HepG2 (cell line): Measurements from ENCODE around the gene CTSD. TPM values are rescaled to one million over a fixed set of nuclear protein-coding genes. Genes with fewer than 3 reads are reported as not detected.

Experiments
- ATAC-seq: fragments of 200-7000 bp; cut with Tn5 transposase; 3 replicates; pipeline ENCODE4 v1.9.1; 2020; ENCODE audit warnings: mild to moderate bottlenecking, moderate library complexity
- BruUV-seq: library from RNA; stranded (reverse); fragments of 400-500 nt; replicated peaks from 2 replicates; lab custom pipeline; 2021; lab: Mats Ljungman, UMichigan
- CTCF ChIA-PET: fragments of 300-600 bp; formaldehyde crosslinking; extraction: SDS; loops from one replicate; lab custom pipeline; 2021; ENCODE audit warnings: low total read pairs, inconsistent platforms, low intra/inter-chr PET ratio; lab: Yijun Ruan, JAX
- POLR2A ChIA-PET: fragments of 350-600 bp; sonication (Branson Sonifier 250); formaldehyde crosslinking; loops from one replicate; lab custom pipeline; 2020; ENCODE audit warnings: antibody characterized with exemption, inconsistent platforms; lab: Yijun Ruan, JAX
- DNase-seq: peaks from one replicate; pipeline ENCODE4 v3.0.0-alpha.2; 2015; ENCODE audit warnings: low spot score
- FAIRE-seq: peaks from 3 replicates; lab custom pipeline; 2011; peaks lifted over from hg19 to GRCh38; lab: Jason Lieb, UNC
- H2AFZ ChIP-seq: one replicate; pipeline ENCODE4 v1.6.1; 2011; ENCODE audit warnings: low read length, inconsistent platforms
- H3K27ac ChIP-seq: fragments of 300-600 bp; 3 replicates; pipeline ENCODE4 v1.8.0; 2011; ENCODE audit warnings: mixed run types, mild to moderate bottlenecking, mixed read lengths, low read length, inconsistent platforms; ENCODE audit not compliant: insufficient read depth; ENCODE audit errors: extremely low read length
- H3K27me3 ChIP-seq, 2 experiments: fragments of 200-600 bp in 1 of 2; 2 replicates in 1 of 2; 3 replicates in 1 of 2; pipeline versions ENCODE4 v1.6.0 to v1.8.0; 2011; ENCODE audit warnings: low read length in 2 of 2, mild to moderate bottlenecking in 2 of 2, moderate library complexity in 2 of 2, inconsistent platforms in 1 of 2; ENCODE audit not compliant: insufficient read depth in 2 of 2, control insufficient read depth in 1 of 2
- H3K36me3 ChIP-seq, 2 experiments: fragments of 200-600 bp in 1 of 2; replicated peaks in 1 of 2; 2 replicates in 1 of 2; 3 replicates in 1 of 2; pipeline versions ENCODE4 v1.5.1 to v1.8.0; 2011; ENCODE audit warnings: low read length in 2 of 2, inconsistent platforms in 1 of 2; ENCODE audit not compliant: insufficient read depth in 2 of 2, control insufficient read depth in 1 of 2
- H3K4me1 ChIP-seq: 2 replicates; pipeline ENCODE4 v1.5.1; 2012; ENCODE audit warnings: low read length, inconsistent platforms; ENCODE audit not compliant: insufficient read depth
- H3K4me2 ChIP-seq: 2 replicates; pipeline ENCODE4 v1.6.0; 2011; ENCODE audit warnings: low read depth, low read length, inconsistent platforms
- H3K4me3 ChIP-seq, 3 experiments: fragments of 200-600 bp in 1 of 3; sonication (generic), shearing (Covaris generic) in 1 of 3; replicated peaks in 1 of 3; 2 replicates each; pipeline ENCODE4 v1.5.1; 2011 to 2016; ENCODE audit warnings: low read length in 3 of 3, inconsistent platforms in 2 of 3, low read depth in 2 of 3, mild to moderate bottlenecking in 2 of 3, control low read depth in 1 of 3, mixed read lengths in 1 of 3; ENCODE audit not compliant: insufficient read depth in 1 of 3
- H3K79me2 ChIP-seq: one replicate; pipeline ENCODE4 v1.6.1; 2011; ENCODE audit warnings: low read length, inconsistent platforms; ENCODE audit not compliant: insufficient read depth
- H3K9ac ChIP-seq: 2 replicates; pipeline ENCODE4 v1.6.0; 2011; ENCODE audit warnings: mild to moderate bottlenecking, low read depth, low read length, inconsistent platforms; ENCODE audit not compliant: insufficient read depth
- H3K9me3 ChIP-seq: 2 replicates; pipeline ENCODE4 v1.5.1; 2012; ENCODE audit warnings: mild to moderate bottlenecking, low read length
- H4K20me1 ChIP-seq: 2 replicates; pipeline ENCODE4 v1.6.0; 2011; ENCODE audit warnings: inconsistent platforms, mild to moderate bottlenecking, low read length, moderate library complexity; ENCODE audit not compliant: insufficient read depth
- CHCHD3 ChIP-seq: sonication (generic); formaldehyde crosslinking; IDR thresholded peaks from 2 replicates; pipeline ENCODE4 v1.8.0; 2022; ENCODE audit warnings: mild to moderate bottlenecking, missing genetic modification reagents, moderate library complexity
- GFI1 ChIP-seq: sonication (generic); formaldehyde crosslinking; IDR thresholded peaks from 2 replicates; pipeline ENCODE4 v1.5.0; 2020; ENCODE audit warnings: missing genetic modification reagents, mild to moderate bottlenecking, borderline replicate concordance
- KLF16 ChIP-seq, 2 experiments: sonication (generic) in 1 of 2; formaldehyde crosslinking in 1 of 2; IDR thresholded peaks; 2 replicates each; pipeline versions ENCODE4 v1.6.1 to v1.8.0; 2016 to 2023; ENCODE audit warnings: missing genetic modification reagents in 2 of 2, missing compliant biosample characterization in 1 of 2
- MLLT10 ChIP-seq: sonication (generic); formaldehyde crosslinking; IDR thresholded peaks from 2 replicates; pipeline ENCODE4 v1.4.0; 2020; ENCODE audit warnings: missing genetic modification reagents
- MYNN ChIP-seq: sonication (generic); formaldehyde crosslinking; IDR thresholded peaks from 2 replicates; pipeline ENCODE4 v1.4.0; 2020; ENCODE audit warnings: mild to moderate bottlenecking, low read depth, missing genetic modification reagents
- NR1H2 ChIP-seq: sonication (generic); formaldehyde crosslinking; IDR thresholded peaks from 2 replicates; pipeline ENCODE4 v1.8.1; 2022; ENCODE audit warnings: low read depth, missing genetic modification reagents, borderline replicate concordance
- PAF1 ChIP-seq: IDR thresholded peaks from 2 replicates; pipeline ENCODE4 v1.6.1; 2016; ENCODE audit warnings: missing genetic modification reagents, missing compliant biosample characterization
- POGZ ChIP-seq: sonication (generic); formaldehyde crosslinking; IDR thresholded peaks from 2 replicates; pipeline ENCODE4 v1.4.0; 2020; ENCODE audit warnings: mild to moderate bottlenecking, missing genetic modification reagents
- RBFOX2 ChIP-seq: fragments of 200-400 bp; formaldehyde crosslinking; IDR thresholded peaks from 2 replicates; pipeline ENCODE4 v1.6.1; 2017; ENCODE audit warnings: low read depth, mild to moderate bottlenecking, low read length
- ZNF101 ChIP-seq: sonication (generic); formaldehyde crosslinking; IDR thresholded peaks from 2 replicates; pipeline ENCODE4 v1.4.0; 2020; ENCODE audit warnings: mild to moderate bottlenecking, low read depth, missing genetic modification reagents, borderline replicate concordance
- ZNF121 ChIP-seq: sonication (generic); formaldehyde crosslinking; IDR thresholded peaks from 2 replicates; pipeline ENCODE4 v1.5.0; 2020; ENCODE audit warnings: mild to moderate bottlenecking, missing genetic modification reagents
- ZNF761 ChIP-seq: sonication (generic); formaldehyde crosslinking; conservative IDR thresholded peaks from 2 replicates; pipeline ENCODE4 v1.4.0; 2020; ENCODE audit warnings: mild to moderate bottlenecking, missing genetic modification reagents
- WGBS: methylation state at CpG from one replicate; pipeline ENCODE4 v1.1.6; 2017; ENCODE audit warnings: low lambda C conversion rate; 5-methylcytosine and 5-hydroxymethylcytosine counted together
- in situ Hi-C: cut with HindIII; loops from 2 replicates; pipeline ENCODE4 v1.10.0; 2017; ENCODE audit warnings: low pct_unique_long_range_greater_than_20kb; ENCODE audit not compliant: extremely low pct_ligation_motif_present
- intact Hi-C: fragments of 100-400 bp; cut with micrococcal nuclease; formaldehyde crosslinking; loops from one replicate; pipeline ENCODE4 v1.10.0; 2022; ENCODE audit not compliant: unreplicated experiment
- polyA plus RNA-seq, 8 experiments: library from polyadenylated mRNA; depleted of rRNA in 3 of 8; stranded (reverse) in 7 of 8; unstranded in 1 of 8; fragments of >200 nt; fragmentation: Illumina TruSeq in 4 of 8; extraction: Trizol in 4 of 8; gene quantifications; 2 replicates each; pipeline versions ENCODE4 v1.2.1 to v1.2.3, GENCODE V29; 2011 to 2016; ENCODE audit warnings: low read depth in 4 of 8, missing spikeins in 1 of 8, mixed read lengths in 1 of 8; ENCODE audit not compliant: insufficient read depth in 1 of 8
- total RNA-seq, 5 experiments: library from RNA; depleted of rRNA; stranded (reverse); fragments of >200 nt; fragmentation: Illumina TruSeq; extraction: Trizol; gene quantifications; 2 replicates each; pipeline ENCODE4 v1.2.3, GENCODE V29; 2016; ENCODE audit warnings: low read depth in 1 of 5
- TF ChIP-seq, protein P1 (sequence below): sonication (generic); formaldehyde crosslinking; IDR thresholded peaks from 2 replicates; pipeline ENCODE4 v1.5.1; 2020; ENCODE audit warnings: mild to moderate bottlenecking, missing genetic modification reagents, borderline replicate concordance

CTSD gene
- total and polyA plus RNA-seq, 2 of the 13 experiments (the other 11 are each of a cell fraction or from before 2014, with no cell fraction given): 143 to 230 TPM

DNA sequence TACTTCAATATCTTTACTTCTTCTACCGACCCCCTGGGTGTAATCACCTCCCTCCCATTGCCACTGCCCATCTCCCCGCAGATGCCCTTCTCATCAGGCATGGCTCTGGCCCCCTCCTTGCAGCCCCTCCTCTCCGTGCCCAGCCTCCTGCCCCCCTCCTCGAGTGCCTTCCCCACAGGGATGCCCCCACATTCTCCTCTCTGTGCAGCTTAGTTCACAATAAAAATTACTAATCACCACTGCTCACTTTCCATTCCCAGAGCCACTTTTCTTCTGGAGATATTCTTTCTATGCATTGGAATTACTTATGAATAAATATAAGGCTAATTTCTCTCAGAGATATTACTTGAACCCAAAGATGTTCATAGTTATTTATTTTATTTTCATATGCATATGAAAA, 35.4 kb downstream of the CTSD start:
- DNase-seq (no peak), FAIRE-seq (no peak), ATAC-seq (no peak)
- Histone ChIP-seq H3K9me3 (no peaks in the 10 kb centered on the region), H3K79me2 (no peaks in the 10 kb centered on the region), H3K4me2 (no peak overlapping the region), H3K4me3 (no peak overlapping the region), H3K4me1 (no peaks in the 10 kb centered on the region), H2AFZ (no peak overlapping the region)
- 2% methylated on average over 4 of the region's 4 CpGs for WGBS
- in situ Hi-C loops: no loop called here
- TF ChIP-seq CHCHD3 (CRISPR knock-in tag) (no peak), ZNF761 (no peak), MYNN (CRISPR knock-in tag) (no peak), ZNF121 (no peak), MLLT10 (no peak), GFI1 (CRISPR knock-in tag) (no peak), PAF1 (CRISPR knock-in tag) (no peak), RBFOX2 (no peak), POGZ (CRISPR knock-in tag) (no peak), KLF16 (CRISPR knock-in tag; IDR thresholded peaks at IDR 0.05) (no peak), ZNF101 (CRISPR knock-in tag) (no peak), NR1H2 (CRISPR knock-in tag) (no peak)
- TF ChIP-seq, protein P1, sequence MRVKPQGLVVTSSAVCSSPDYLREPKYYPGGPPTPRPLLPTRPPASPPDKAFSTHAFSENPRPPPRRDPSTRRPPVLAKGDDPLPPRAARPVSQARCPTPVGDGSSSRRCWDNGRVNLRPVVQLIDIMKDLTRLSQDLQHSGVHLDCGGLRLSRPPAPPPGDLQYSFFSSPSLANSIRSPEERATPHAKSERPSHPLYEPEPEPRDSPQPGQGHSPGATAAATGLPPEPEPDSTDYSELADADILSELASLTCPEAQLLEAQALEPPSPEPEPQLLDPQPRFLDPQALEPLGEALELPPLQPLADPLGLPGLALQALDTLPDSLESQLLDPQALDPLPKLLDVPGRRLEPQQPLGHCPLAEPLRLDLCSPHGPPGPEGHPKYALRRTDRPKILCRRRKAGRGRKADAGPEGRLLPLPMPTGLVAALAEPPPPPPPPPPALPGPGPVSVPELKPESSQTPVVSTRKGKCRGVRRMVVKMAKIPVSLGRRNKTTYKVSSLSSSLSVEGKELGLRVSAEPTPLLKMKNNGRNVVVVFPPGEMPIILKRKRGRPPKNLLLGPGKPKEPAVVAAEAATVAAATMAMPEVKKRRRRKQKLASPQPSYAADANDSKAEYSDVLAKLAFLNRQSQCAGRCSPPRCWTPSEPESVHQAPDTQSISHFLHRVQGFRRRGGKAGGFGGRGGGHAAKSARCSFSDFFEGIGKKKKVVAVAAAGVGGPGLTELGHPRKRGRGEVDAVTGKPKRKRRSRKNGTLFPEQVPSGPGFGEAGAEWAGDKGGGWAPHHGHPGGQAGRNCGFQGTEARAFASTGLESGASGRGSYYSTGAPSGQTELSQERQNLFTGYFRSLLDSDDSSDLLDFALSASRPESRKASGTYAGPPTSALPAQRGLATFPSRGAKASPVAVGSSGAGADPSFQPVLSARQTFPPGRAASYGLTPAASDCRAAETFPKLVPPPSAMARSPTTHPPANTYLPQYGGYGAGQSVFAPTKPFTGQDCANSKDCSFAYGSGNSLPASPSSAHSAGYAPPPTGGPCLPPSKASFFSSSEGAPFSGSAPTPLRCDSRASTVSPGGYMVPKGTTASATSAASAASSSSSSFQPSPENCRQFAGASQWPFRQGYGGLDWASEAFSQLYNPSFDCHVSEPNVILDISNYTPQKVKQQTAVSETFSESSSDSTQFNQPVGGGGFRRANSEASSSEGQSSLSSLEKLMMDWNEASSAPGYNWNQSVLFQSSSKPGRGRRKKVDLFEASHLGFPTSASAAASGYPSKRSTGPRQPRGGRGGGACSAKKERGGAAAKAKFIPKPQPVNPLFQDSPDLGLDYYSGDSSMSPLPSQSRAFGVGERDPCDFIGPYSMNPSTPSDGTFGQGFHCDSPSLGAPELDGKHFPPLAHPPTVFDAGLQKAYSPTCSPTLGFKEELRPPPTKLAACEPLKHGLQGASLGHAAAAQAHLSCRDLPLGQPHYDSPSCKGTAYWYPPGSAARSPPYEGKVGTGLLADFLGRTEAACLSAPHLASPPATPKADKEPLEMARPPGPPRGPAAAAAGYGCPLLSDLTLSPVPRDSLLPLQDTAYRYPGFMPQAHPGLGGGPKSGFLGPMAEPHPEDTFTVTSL (CRISPR knock-in tag): no peak
- TF ChIP-seq, all 625 proteins: peak for 0
- ChIA-PET POLR2A (no interaction called here), CTCF (no interaction called here)
- H3K27me3 ChIP-seq: peaks cover 0 to 58% of the 10 kb centered on the region in 2 experiments; a peak in 4 of 5 replicates
- H3K9ac ChIP-seq: no peak overlapping the region
- H3K27ac ChIP-seq: no peak overlapping the region
- H4K20me1 ChIP-seq: no peaks in the 10 kb centered on the region
- no peaks in the 10 kb centered on the region for H3K36me3 ChIP-seq
- no TSS peak for BruUV-seq
- intact Hi-C loops: no loop called here
